ENCODE results near the gene PTPN1. TPM values are rescaled to one million over a fixed set of nuclear protein-coding genes. Genes with fewer than 3 reads are reported as not detected.

PTPN1 gene
- total RNA-seq, 1 experiment from 2014 or later = 63.0 TPM

GRCh38 chr20:50595433-50595895 is 85.3 kb downstream of the PTPN1 start:
- no peak for DNase-seq (ENCODE audit: unreplicated experiment)
- Mint-ChIP-seq H3K36me3 (ENCODE audit: insufficient read depth, unreplicated experiment) (peaks cover 4% of the 10 kb centered on the region), H3K27ac (ENCODE audit: low read depth, unreplicated experiment) (no peak overlapping the region), H3K4me3 (ENCODE audit: unreplicated experiment) (no peak overlapping the region), H3K27me3 (ENCODE audit: insufficient read depth, unreplicated experiment) (no peaks in the 10 kb centered on the region), H3K4me1 (ENCODE audit: insufficient read depth, unreplicated experiment) (no peaks in the 10 kb centered on the region), H3K9me3 (ENCODE audit: unreplicated experiment) (no peaks in the 10 kb centered on the region)
- TF ChIP-seq CTCF (IDR thresholded peaks at IDR 0.05; ENCODE audit: unreplicated experiment) = no peak
- intact Hi-C loops (cut with micrococcal nuclease) = no loop called here
- no TSS peak for BruUV-seq (replicated peaks)
- ChIA-PET CTCF (interaction anchor here (0.6 to 3.4 kb wide), 4 partner anchors 40 to 412 kb away, joined by 3 to 13 read pairs (median 4); no protein-coding TSS in a partner anchor), POLR2A (interaction anchor here (0.6 to 2.5 kb wide), 6 partner anchors 9 to 408 kb away, joined by 3 to 7 read pairs (median 3); no protein-coding TSS in a partner anchor)

- no peak overlapping the region for H3K4me3 Mint-ChIP-seq (ENCODE audit: unreplicated experiment)
- TF ChIP-seq CTCF (IDR thresholded peaks at IDR 0.05; ENCODE audit: unreplicated experiment) = no peak
- DNase-seq (ENCODE audit: unreplicated experiment) = no peak
- H3K9me3 Mint-ChIP-seq (ENCODE audit: unreplicated experiment) = no peaks in the 10 kb centered on the region
- no peaks in the 10 kb centered on the region for H3K4me1 Mint-ChIP-seq (ENCODE audit: insufficient read depth, unreplicated experiment)
- CTCF ChIA-PET = interaction anchor here (0.5 to 3.4 kb wide), 11 partner anchors 8 to 1054 kb away, joined by 3 to 13 read pairs (median 4); no protein-coding TSS in a partner anchor
- POLR2A ChIA-PET = interaction anchor here (0.6 to 2.5 kb wide), 9 partner anchors 8 to 409 kb away, joined by 3 to 8 read pairs (median 3); no protein-coding TSS in a partner anchor
- BruUV-seq (replicated peaks) = no TSS peak
- no peak overlapping the region for H3K27ac Mint-ChIP-seq (ENCODE audit: low read depth, unreplicated experiment)
- intact Hi-C loops (cut with micrococcal nuclease) = no loop called here
- no peaks in the 10 kb centered on the region for H3K27me3 Mint-ChIP-seq (ENCODE audit: insufficient read depth, unreplicated experiment)
- H3K36me3 Mint-ChIP-seq (ENCODE audit: insufficient read depth, unreplicated experiment) = no peaks in the 10 kb centered on the region
These were observed 86.0 kb downstream of the PTPN1 start for GRCh38 chr20:50595988-50596693.

- intact Hi-C loops (cut with micrococcal nuclease) = no loop called here
- no peaks in the 10 kb centered on the region for H3K9me3 Mint-ChIP-seq (ENCODE audit: unreplicated experiment)
- no peaks in the 10 kb centered on the region for H3K36me3 Mint-ChIP-seq (ENCODE audit: insufficient read depth, unreplicated experiment)
- no peaks in the 10 kb centered on the region for H3K4me1 Mint-ChIP-seq (ENCODE audit: insufficient read depth, unreplicated experiment)
- no peak for DNase-seq (ENCODE audit: unreplicated experiment)
- ChIA-PET POLR2A (interaction anchor here (0.7 to 1.7 kb wide), 6 partner anchors 9 to 410 kb away, joined by 3 to 8 read pairs (median 3); no protein-coding TSS in a partner anchor), CTCF (interaction anchor here (0.6 to 3.4 kb wide), 11 partner anchors 8 to 1054 kb away, joined by 3 to 13 read pairs (median 4); no protein-coding TSS in a partner anchor)
- no TSS peak for BruUV-seq (replicated peaks)
- H3K27me3 Mint-ChIP-seq (ENCODE audit: insufficient read depth, unreplicated experiment) = no peaks in the 10 kb centered on the region
- no peak for TF ChIP-seq CTCF (IDR thresholded peaks at IDR 0.05; ENCODE audit: unreplicated experiment)
- no peak overlapping the region for H3K4me3 Mint-ChIP-seq (ENCODE audit: unreplicated experiment)
- no peak overlapping the region for H3K27ac Mint-ChIP-seq (ENCODE audit: low read depth, unreplicated experiment)
These were observed 86.5 kb downstream of the PTPN1 start for GRCh38 chr20:50596694-50597021.

- ChIA-PET CTCF (interaction anchor here (0.7 to 3.4 kb wide), 10 partner anchors 9 to 432 kb away, joined by 3 to 13 read pairs (median 4); no protein-coding TSS in a partner anchor), POLR2A (interaction anchor here (0.7 to 1.7 kb wide), 4 partner anchors 10 to 166 kb away, joined by 3 to 8 read pairs (median 4); no protein-coding TSS in a partner anchor)
- H3K36me3 Mint-ChIP-seq (ENCODE audit: insufficient read depth, unreplicated experiment) = no peaks in the 10 kb centered on the region
- no peak for DNase-seq (ENCODE audit: unreplicated experiment)
- no TSS peak for BruUV-seq (replicated peaks)
- H3K9me3 Mint-ChIP-seq (ENCODE audit: unreplicated experiment) = no peaks in the 10 kb centered on the region
- H3K27me3 Mint-ChIP-seq (ENCODE audit: insufficient read depth, unreplicated experiment) = no peaks in the 10 kb centered on the region
- no peak for TF ChIP-seq CTCF (IDR thresholded peaks at IDR 0.05; ENCODE audit: unreplicated experiment)
- intact Hi-C loops (cut with micrococcal nuclease) = no loop called here
- no peaks in the 10 kb centered on the region for H3K4me1 Mint-ChIP-seq (ENCODE audit: insufficient read depth, unreplicated experiment)
- H3K27ac Mint-ChIP-seq (ENCODE audit: low read depth, unreplicated experiment) = no peak overlapping the region
- no peak overlapping the region for H3K4me3 Mint-ChIP-seq (ENCODE audit: unreplicated experiment)
These were observed 87.3 kb downstream of the PTPN1 start for GRCh38 chr20:50597406-50597969.

Data from MCF 10A (cell line).